ENCODE measurements around the gene WWC1.

The WWC1 gene

DNA sequence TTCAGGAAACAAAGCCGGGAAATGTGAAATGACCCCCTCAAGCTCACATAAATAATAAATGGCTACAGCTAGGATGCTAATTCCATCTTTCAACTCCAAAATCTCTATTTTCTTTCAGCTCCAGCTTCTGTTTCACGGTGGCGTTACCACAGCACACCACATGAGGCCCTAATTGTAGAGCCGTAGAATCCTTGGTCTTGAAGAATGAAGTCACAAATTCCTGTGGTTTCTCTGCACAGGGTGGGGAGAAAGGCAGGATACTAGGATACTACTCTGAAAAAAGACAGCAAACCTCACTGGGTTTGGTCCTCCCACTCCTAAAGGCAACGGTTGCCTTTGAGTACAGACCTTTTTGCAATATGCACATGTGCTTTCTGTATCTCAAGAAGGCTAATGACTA is 180.9 kb downstream of the WWC1 start:
- DNase-seq (ENCODE audit: insufficient read length, low spot score) (peak; percentile 93), FAIRE-seq (peak; percentile 82)

DNA sequence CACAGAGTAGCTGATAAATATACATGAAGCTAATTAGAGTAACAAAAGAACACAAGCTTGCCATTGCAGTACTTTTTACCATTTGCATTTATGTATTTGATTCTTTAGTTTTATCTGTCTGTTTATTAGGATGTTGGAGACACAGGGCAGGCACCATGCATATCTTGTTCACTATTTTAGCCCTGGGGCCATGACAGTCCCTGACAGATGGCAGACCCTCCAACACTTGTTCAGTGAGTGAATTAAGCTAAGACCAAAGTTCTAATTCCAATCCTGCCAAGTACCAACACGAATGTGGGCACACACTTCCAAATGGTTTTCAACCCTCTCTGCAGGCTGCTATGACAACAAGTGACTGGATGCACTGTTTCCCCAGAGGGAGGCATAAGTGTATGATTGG is 182.9 kb downstream of the WWC1 start:
- no peak for FAIRE-seq
- DNase-seq (ENCODE audit: insufficient read length, low spot score), result no peak

DNA sequence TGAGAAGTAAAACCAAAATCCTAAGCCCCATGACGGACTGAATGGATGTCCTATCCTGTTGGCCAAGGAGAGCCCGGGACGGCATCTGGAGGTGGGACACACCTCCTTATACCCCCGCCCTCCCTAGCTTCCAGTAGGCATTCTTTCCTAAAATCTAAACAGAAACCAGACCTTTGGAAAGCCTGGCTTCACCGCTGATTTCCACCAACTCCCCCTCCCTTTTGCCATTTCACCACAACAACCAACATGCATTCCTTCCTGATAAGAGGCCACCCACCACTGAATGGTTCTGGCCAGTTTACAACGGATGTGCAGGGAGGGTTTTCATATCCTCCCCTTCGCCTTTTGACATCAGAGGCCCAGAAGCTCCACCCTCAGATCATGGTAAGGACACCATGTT is 185.6 kb downstream of the WWC1 start:
- no peak for FAIRE-seq
- no peak for DNase-seq (ENCODE audit: insufficient read length, low spot score)

DNA sequence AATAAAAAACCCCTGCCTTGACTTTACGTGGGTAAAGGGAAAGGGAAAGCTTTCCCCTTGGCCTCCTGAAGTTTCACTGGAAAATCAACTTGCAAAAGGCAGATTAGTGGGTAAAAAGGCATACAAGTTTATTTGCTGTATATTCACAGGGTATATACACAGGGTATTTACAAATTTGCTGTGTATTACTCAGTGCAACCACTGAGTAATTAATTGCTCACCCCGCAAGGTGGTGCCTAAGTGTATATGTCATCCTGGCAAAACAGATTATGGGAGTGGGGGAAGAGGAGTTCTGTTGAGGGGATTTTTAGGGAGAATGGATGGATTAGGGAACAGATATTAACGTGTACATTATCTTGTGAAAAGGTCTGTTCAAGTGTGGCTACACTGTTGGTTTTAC is 187.7 kb downstream of the WWC1 start:
- DNase-seq (ENCODE audit: insufficient read length, low spot score) (no peak), FAIRE-seq (no peak)

DNA sequence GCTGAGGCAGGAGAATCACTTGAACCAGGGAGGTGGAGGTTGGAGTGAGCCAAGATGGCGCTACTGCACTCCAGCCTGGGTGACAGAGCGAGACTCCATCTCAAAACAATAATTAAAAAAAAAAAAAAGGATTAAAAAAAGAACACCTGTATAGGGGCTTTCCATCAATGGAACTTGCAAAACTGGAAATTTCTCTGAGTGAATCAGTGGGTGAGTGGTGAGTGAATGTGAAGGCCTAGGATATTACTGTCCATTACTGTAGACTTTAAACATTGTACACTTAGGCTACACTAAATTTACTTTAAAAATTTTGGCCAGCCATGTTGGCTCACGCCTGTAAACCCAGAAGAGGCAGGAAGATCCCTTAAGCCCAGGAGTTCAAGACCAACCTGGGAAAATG is 189.2 kb downstream of the WWC1 start:
- DNase-seq (ENCODE audit: insufficient read length, low spot score) (no peak), FAIRE-seq (no peak)

DNA sequence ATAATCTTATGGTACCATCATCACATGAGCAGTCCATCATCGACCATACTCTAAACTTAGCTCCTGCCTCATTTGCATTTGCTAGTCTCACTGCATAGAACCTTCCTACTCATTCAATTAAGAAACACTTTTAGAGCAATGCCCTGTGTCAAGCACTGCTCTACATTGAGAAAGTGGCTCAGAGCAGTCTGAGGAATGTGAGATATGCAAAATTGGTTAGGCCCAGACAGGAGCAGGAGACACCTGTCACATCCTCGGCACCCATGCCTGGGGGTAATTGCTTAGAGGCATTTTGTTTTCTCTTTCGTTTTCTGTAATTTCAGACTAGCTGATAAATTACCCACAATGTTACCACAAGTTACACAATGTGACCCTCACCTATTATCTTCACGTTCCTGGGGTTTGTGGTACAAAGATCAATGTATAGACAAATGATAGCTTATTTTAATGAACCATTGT is 189.9 kb downstream of the WWC1 start:
- DNase-seq (ENCODE audit: insufficient read length, low spot score) (no peak), FAIRE-seq (no peak)

DNA sequence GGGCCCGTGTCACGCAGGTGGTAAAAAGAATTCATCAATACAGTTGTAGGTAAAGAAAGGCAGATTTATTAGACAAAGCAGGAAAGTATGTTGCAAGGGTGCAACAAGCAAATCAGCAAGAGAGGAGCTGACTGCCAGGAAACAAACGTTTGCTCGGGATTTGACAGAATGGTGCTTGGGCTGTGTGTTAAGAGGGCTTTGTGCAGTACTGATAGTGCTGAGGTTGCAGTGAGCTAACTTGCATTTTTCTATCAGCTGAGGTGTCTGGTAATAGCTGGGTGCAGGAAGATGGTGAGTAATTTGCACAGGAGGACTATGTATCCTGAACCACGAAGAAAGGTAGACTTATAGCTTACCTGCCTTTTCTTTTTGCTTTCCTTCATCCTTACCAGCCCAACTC is 190.9 kb downstream of the WWC1 start:
- FAIRE-seq (no peak), DNase-seq (ENCODE audit: insufficient read length, low spot score) (no peak)

DNA sequence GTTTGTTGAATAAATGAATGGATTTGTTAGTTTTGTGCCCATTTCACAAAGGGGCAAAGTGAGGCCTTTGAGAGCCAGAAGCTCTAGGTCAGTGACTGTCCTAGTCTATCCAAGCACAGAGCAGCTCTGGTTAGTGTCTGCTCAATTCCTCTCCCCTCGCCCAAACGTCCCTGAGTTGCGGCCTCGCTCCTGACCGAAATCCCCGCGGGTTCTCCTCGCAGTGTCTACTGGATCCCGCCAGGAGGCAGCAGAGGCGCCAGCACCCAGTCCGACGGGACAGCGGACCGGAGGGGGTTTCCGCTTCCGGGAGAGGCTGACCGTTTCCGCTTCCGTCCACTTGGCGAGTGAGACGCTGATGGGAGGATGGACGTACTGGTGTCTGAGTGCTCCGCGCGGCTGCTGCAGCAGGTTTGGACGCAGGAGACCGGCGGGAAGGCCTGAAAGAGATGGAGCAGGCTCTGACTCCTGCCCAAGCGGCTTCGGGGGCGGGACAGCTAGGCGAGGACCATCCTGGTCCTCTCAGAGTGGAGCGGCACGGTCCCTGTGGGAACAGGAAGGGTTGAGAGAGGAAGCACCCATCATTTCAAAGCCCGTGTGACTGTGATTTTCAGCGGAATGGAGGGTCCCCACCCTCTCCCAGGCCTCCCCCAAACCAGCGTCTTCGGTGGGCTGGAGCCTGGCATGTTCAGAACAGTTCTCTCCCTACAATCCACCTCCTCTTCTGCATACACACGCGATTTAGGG is 194.9 kb downstream of the WWC1 start, which contains the start of gene RARS1:
RARS1 (plus strand) TSS at position 336 of the 744 bp plus-strand sequence; CDS start at position 364, 28 bp downstream.
- peak; percentile 95 for DNase-seq (ENCODE audit: insufficient read length, low spot score)
- FAIRE-seq, result peak; percentile 90

DNA sequence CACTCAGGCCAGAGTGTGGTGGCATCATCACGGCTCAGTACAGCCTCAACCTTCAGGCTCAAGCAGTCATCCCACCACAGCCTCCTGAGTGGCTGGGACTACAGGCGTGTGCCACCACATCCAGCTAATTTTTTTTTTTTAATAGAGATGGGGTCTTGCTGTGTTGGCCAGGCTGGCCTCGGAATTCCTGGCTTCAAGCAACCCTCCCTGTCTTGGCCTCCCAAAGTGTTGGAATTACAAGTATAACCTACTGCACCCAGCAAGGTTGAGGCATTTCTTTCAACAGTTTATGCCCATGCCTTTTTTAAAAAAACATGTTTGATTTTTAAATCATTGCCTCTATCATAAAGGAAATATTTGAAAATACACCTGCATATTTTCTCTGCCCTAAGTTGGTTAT is 197.6 kb downstream of the WWC1 start:
- DNase-seq (ENCODE audit: insufficient read length, low spot score) (no peak), FAIRE-seq (no peak)

DNA sequence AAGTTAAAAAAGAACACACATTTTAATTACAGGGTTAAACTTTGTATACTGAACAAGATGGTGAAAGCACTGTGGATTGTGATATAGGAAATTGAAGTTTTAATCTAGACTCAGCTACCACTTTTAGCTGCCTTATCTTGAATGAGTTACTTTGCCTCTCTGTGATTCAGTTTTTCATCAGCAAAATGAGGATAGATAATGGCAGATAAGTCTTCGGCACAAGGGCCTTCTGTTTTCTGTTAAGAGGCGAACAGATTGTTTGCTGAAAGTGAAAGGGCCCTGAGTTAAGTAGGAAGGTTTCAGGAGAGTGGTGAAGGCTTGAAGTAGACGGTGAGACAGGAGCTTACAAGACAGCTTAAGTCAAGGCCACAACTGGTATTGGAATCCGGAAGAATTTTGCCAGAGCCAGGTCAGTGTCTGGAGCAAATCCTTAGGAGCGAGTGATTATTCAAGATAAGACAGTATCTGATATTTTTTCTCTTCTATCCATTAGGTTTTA is 202.7 kb downstream of the WWC1 start:
- DNase-seq (ENCODE audit: insufficient read length, low spot score) (no peak), FAIRE-seq (no peak)

DNA sequence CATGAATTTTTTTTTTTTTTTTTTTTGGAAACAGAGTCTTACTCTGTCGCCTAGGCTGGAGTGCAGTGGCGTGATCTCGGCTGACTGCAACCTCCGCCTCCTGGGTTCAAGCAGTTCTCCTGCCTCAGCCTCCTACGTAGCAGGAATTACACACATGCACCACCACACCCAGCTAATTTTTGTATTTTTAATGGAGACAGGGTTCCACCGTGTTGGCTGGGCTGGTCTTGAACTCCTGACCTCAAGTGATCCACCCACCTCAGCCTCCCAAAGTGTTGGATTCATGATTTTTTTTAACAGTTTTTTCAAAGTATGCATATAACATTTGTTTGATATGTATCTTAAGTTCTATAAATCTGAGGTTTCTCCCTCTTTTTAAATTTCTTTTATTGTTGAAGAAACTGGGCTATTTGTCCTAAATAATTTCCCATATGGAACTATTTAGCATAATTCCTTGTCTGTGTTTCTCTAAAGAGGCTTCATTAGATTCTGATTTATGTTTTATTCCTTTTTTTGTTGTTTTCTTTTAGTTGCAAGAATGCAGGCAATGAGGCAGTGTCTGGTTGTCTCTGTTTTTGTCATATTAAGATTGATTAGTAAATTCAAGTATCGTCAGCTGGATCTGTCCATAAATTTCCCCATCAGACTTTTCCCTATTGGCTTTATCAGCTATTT is 211.3 kb downstream of the WWC1 start:
- FAIRE-seq, result no peak
- DNase-seq (ENCODE audit: insufficient read length, low spot score), result no peak

DNA sequence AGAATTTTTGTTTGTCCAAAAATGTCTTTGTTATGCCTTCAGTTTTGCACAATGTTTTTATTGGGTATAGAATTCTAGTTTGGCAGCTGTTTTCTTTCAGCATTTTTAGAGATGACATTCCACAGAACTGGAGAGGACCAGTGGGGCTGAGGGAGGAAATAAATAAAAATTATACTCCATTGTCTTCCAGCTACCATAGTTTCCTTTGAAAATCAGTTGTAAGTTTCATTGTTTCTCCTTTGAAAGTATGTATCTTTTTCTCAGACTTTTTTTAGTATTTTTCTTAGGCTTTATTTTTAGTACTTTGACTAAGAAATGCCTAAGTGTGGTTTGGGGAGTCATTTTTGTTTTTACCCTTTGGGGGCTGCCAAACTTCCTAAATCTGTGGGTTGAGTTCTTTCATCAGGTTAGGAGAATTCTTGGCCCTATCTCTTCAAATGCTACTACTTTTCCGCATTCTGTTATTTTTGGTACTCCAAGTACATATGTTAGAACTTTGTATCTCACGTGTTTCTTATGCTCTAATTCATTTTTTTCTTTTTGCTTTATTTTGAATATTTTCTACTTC is 222.5 kb downstream of the WWC1 start:
- DNase-seq (ENCODE audit: insufficient read length, low spot score) (no peak), FAIRE-seq (no peak)
